HEK293T (cell line): Measurements from ENCODE around the gene RPP38.

Experiments
- BHLHE40 ChIP-seq: fragments of 450-650 bp; IDR thresholded peaks from 2 replicates; pipeline ENCODE4 v1.6.1; 2016; ENCODE audit warnings: mild to moderate bottlenecking, moderate library complexity, borderline replicate concordance
- HDGF ChIP-seq: fragments of 450-650 bp; IDR thresholded peaks from 2 replicates; pipeline ENCODE4 v1.6.1; 2017; ENCODE audit warnings: antibody characterized with exemption, borderline replicate concordance

- no peak for TF ChIP-seq HDGF
- no peak for TF ChIP-seq BHLHE40
Observed at GRCh38 chr10:15124908-15125307, 27.8 kb downstream of the RPP38 start.
